HG03558 (cell line): Measurements from ENCODE around the gene CASP4.
A peak's percentile ranks its signal among the peaks of the same experiment; 100 is the strongest.
"Not testable (repeated sequence)": the region's sequence is repeated elsewhere in the genome, so short reads cannot be mapped to it uniquely, and the experiment has no call there.

Experiments
- ATAC-seq: cut with Tn5 transposase; IDR thresholded peaks from one replicate; pipeline ENCODE4 v1.9.1; 2021; ENCODE audit warnings: moderate number of reproducible peaks; ENCODE audit not compliant: unreplicated experiment; ENCODE audit errors: extremely low read depth

Gene CASP4

GRCh38 chr11:104962852-104963251 lies 5.5 kb downstream of the CASP4 start:
- ATAC-seq, result no peak

DNA sequence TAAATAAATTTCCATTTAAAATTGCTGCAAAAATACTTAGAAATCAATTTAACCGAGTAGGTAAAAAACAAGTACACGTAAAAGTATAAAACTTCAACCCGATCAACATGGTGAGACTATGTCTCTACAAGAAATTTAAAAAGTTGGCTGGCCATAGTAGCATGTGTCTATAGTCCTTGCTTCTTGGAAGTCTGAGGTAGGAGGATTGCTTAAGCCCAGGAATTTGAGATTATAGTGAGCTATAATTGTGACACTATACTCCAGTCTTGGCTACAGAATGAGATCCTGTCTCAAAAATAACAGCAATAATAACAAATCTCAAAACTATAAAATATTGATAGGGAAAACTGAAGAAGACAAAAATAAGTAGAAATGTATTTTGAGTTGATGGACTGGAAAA lies 11.1 kb downstream of the CASP4 start:
- no peak for ATAC-seq

GRCh38 chr11:104956528-104956927 lies 11.8 kb downstream of the CASP4 start:
- no peak for ATAC-seq

DNA sequence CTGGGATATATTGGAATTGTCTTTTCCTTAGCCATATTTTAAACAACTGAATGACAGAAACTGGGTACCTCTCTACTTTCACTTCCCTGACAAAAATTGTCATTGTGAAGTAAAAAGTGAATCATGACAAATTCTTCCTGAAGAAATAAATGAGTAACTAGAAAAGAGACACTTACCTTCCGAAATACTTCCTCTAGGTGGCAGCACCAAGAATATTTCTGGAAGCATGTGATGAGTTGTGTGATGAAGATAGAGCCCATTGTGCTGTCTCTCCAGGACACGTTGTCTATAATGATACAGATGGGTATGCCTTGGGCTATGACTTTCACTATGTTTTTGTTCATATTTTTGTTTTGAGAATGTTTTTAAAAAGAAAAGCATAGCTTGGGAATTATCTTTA lies 21.5 kb downstream of the CASP4 start:
- ATAC-seq, result peak; percentile 96

GRCh38 chr11:104944076-104944475 lies 24.3 kb downstream of the CASP4 start:
- ATAC-seq, result no peak

DNA sequence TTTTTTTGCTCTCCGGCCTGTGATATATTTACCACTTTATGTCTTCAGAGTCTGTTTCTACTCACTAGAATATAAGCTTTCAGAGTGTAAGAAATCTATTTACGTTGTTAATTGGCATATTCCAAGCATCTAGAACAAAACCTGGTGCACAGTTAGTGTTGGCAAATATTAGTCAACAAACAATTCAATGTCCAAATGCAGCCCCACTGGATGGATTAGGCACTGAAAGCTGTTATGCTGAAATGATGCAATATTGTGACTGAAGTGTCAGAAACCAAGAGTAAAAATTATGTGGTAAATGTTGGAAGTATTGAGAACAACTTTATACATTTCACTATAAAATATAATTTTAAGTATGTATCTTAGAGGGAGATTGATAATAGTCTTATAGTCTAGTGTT lies 24.8 kb downstream of the CASP4 start:
- ATAC-seq, result no peak

GRCh38 chr11:104934594-104934993 lies 33.8 kb downstream of the CASP4 start:
- ATAC-seq, result no peak

- not testable (repeated sequence) for ATAC-seq
These were observed 34.3 kb downstream of the CASP4 start for GRCh38 chr11:104934073-104934472.

GRCh38 chr11:104928811-104929210 lies 39.6 kb downstream of the CASP4 start:
- ATAC-seq, result no peak

DNA sequence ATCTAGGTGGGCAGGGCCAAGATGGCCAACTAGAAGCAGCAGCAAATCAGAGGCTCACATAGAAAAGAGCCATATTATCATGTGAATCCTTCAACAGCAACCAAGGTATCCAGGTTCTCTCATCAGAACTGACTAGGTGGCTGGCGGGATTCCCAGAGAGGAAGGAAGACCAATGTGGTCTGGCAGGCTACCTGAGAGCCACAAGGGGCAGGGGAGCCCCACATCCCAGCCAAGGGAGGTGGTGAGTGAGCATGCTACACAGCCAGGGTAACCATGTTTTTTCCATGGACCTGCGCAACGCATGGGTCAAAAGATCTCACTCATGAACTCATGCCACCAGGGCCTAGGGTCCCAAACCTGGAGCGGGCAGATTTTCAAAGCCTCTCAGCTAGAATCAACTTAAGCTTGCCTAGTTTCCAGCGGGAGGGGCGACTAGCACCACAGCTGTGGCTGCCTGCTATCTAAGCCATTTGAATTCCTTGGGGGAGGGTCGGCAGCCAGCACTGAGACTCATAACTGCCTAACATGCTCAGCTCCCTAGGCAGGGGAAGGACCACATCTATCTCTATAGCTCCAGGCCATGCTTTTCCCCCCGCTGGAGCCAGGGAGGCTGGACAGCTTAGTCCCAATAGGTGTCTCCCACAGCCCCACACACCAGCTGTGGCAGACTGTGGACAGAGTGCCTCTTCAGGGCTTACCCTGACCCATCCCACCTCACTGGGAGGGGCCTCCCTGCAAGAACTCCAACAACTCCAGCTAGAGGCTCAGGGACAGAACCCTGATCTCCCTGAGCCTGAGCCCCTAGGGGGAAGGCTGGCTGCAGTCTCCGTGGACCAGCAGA lies 41.4 kb downstream of the CASP4 start:
- no peak for ATAC-seq

DNA sequence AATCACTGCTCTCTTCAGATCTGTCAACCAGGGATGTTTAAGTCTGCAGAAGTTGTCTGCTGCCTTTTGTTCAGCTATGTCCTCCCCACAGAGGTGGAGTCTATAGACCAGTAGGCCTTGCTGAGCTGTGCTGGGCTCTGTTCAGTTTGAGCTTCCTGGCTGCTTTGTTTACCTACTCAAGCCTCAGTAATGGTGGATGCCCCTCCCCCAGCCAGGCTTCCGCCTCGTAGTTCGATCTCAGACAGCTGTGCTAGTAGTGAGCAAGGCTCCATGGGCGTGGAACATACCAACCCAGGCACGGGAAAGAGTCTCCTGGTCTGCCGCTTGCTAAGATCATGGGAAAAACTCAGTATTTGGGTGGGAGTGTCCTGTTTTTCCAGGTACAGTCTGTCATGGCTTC lies 42.5 kb downstream of the CASP4 start:
- no peak for ATAC-seq

GRCh38 chr11:104918113-104918824 lies 50.1 kb downstream of the CASP4 start:
- no peak for ATAC-seq

DNA sequence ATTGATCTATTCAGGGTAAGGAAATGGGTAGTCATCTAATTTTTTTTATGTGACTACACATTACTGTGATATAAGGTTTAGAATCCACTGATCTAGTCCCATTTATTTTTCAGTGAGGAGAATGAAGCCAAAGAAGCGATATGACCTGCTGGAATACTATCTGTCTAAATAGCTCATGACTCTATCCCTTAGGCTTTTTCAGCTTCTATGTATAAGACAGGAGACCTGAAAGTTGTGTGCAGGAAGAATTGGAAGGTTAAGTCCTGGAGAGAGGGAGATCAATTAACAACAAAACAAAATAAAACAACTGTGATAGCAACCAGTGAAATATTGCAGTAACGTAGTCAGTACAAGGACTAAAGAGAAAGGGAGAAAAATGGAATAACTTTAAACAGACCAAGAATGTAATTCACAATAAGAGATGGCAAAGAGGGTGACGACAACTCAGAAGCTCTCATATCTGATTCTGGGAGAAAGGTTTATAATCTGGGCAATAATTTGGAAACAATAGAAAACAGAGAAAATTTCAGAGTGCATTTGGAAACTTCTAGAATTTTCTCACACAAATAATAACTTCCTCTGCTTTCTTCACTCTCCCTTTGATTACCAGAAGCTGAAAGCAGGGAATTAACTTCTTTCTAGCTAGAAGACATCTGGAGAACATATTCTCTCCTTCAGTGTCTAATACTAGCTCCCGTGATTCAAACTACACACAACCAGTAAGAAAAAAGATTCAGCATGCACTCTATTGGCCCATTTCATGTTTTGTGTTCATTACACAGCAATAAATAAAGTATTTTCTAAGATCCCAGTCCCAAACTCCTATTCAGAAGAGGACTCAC lies 50.9 kb downstream of the CASP4 start:
- ATAC-seq, result no peak

DNA sequence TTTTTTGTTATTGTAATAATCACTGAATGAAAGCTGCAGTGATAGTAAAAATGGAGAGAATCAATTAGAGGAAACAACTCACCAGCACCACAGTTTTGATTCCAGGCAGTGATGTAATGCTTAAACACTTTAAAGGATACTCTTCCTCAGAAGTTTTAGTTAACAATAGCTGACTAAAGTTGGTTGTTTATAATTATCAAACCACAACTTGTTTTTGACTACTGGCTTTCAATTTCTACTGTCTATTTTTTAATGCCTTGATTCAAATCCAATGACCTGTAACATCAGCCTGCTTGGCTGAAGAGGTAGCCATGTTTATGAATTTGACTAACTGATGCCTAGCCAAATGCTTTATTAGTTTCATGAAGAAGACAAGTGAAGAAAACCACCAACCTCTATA lies 51.9 kb downstream of the CASP4 start:
- ATAC-seq, result no peak

DNA sequence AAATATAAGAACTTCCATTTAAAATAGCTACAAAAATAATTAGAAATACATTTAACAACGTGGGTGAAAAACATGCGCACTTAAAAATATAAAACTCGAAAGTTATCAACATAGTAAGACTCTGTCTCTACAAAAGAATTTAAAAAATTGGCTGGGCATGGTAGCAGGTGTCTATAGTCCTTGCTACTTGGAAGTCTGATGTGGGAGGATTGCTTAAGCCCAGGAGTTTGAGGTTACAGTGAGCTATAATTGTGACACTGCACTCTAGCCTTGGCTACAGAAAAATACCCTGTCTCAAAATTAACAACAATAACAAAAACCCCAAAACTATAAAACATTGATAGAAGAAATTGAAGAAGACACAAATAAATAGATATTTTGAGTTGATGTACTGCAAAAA lies 56.3 kb downstream of the CASP4 start:
- ATAC-seq, result no peak

GRCh38 chr11:104908186-104908531 lies 60.2 kb downstream of the CASP4 start:
- ATAC-seq, result no peak

DNA sequence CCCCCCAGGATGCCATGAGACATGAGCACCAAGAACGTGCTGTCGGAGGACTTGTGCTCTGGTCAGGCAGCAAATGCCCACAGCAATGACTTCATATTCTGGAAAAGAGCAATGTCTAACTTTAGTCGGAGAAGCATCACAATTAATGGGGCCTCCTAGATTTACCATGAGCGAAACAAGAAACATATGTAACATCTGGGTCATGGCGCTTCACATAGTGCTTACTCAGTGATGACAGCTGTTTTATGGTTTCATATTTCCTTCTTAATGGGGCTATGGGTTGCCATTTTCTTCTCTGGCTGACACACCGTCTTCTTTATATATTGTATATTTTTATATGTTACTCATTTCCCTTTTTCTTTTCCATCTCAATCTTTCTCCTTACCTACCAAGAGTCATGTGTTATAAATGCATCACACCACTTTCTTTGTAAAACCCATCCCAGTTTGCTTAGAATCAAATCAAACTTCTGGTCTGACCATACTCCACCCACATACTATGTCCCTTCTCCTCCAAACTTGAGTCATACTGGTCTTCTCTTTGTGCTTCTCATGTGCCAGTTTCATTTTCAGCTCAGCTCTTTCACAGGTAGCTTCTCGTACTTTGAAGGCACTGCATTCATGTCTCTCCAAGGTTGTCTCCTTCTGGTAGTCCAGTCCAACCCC lies 60.7 kb downstream of the CASP4 start:
- no peak for ATAC-seq

DNA sequence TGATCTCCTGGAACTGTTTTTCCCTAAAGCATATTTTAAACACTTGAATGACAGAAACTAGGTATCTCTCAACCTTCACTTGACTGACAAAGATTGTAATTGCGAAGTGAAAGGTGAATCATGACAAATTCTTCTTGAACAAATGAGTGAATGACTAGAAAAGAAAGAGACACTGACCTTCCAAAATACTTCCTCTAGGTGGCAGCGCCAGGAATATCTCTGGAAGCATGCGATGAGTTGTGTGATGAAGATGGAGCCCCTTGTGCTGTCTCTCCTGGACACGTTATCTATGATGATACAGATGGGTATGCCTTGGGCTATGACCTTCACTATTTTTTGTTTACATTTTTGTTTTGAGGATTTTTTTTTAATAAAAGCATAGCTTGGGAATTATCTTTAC lies 63.1 kb downstream of the CASP4 start:
- no peak for ATAC-seq

DNA sequence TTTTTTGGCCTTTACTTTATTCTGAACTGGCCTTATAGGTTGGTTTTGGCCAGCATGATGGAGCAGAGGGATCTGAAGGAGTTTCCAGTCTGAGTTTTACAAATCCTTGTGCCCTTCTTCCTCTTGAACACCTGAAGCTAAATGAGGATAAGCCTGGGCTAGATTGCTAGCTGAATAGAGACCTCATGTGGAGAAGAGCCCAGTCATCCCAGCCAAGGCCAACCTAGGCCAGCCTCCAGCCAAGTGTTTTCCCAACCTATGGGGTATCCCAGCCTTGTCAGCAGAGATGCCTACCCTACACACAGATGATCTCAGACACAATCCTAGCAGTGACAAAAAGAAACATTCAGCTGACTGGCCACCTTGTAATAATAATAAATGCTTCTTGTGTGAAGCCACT lies 69.1 kb downstream of the CASP4 start:
- no peak for ATAC-seq

DNA sequence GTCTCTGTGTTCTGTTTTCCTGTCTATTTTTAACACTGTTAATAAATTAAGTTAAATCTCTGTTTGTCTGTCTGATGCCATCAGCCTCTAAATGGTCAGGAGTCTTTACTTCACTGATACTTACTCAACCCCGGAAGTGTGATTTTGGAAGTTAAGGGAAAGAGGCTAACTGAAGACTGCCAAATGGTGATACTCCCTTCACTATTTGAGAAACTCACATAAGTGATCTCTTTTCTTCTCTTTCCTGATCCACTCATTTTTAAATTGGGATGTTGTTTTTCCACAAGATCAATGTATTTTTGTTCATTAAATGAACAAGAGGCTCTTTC lies 69.7 kb downstream of the CASP4 start:
- ATAC-seq, result no peak
